Measurements from ENCODE around the gene ASXL2.

DNA sequence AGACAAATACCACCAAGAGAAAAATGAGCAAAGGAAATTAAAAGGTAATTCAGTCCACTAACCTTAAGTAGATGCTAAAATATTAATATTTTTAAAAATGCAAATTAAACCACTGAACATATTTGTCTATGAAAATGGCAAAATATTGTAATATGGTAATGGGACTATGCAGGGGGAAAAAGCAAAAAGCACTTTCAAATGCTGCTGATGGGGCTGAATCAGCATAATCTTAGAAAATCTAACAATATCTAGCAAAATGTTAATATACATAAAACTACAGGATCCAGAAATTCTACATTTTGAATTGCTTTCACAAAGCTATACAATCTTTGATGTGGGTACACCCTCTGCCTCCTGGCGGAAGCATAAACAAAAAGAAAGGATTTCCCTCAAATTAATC is 118.0 kb downstream of the ASXL2 start:
- TF ChIP-seq POLR2A (IDR thresholded peaks at IDR 0.05) (no peak), EP300 (IDR thresholded peaks at IDR 0.05) (no peak)
- TF ChIP-seq, protein P1, sequence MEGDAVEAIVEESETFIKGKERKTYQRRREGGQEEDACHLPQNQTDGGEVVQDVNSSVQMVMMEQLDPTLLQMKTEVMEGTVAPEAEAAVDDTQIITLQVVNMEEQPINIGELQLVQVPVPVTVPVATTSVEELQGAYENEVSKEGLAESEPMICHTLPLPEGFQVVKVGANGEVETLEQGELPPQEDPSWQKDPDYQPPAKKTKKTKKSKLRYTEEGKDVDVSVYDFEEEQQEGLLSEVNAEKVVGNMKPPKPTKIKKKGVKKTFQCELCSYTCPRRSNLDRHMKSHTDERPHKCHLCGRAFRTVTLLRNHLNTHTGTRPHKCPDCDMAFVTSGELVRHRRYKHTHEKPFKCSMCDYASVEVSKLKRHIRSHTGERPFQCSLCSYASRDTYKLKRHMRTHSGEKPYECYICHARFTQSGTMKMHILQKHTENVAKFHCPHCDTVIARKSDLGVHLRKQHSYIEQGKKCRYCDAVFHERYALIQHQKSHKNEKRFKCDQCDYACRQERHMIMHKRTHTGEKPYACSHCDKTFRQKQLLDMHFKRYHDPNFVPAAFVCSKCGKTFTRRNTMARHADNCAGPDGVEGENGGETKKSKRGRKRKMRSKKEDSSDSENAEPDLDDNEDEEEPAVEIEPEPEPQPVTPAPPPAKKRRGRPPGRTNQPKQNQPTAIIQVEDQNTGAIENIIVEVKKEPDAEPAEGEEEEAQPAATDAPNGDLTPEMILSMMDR (IDR thresholded peaks at IDR 0.05): no peak
